Muscle layer of colon (tissue), 2 donors: ENCODE data around the gene NCS1.

ENCODE experiments used
- H3K27ac ChIP-seq: one replicate; pipeline ENCODE4 v1.7.0; 2013; ENCODE audit warnings: low read depth, mild to moderate bottlenecking, low read length, moderate library complexity
- H3K27me3 ChIP-seq, 2 donors: one replicate each; pipeline ENCODE4 v1.7.0; 2013; ENCODE audit warnings: low read length in 2 of 2, mild to moderate bottlenecking in 2 of 2; ENCODE audit not compliant: insufficient read depth in 2 of 2, control insufficient read depth in 1 of 2
- H3K36me3 ChIP-seq: one replicate; pipeline ENCODE4 v1.7.0; 2013; ENCODE audit warnings: mild to moderate bottlenecking, low read length; ENCODE audit not compliant: insufficient read depth
- H3K4me1 ChIP-seq: one replicate; pipeline ENCODE4 v1.7.0; 2013; ENCODE audit warnings: mild to moderate bottlenecking, low read length; ENCODE audit not compliant: insufficient read depth
- H3K4me3 ChIP-seq, 2 donors: one replicate each; pipeline ENCODE4 v1.7.0; 2013; ENCODE audit warnings: low read length in 2 of 2, low read depth in 1 of 2, mild to moderate bottlenecking in 1 of 2, moderate library complexity in 1 of 2
- H3K9ac ChIP-seq: one replicate; pipeline ENCODE4 v1.7.0; 2013; ENCODE audit warnings: low read length
- H3K9me3 ChIP-seq: one replicate; pipeline ENCODE4 v1.7.0; 2013; ENCODE audit warnings: mild to moderate bottlenecking, low read length
- donor health status: abdominal sarcoma.
- donor health status: Adenocarcinoma of cecum.

The NCS1 gene

DNA sequence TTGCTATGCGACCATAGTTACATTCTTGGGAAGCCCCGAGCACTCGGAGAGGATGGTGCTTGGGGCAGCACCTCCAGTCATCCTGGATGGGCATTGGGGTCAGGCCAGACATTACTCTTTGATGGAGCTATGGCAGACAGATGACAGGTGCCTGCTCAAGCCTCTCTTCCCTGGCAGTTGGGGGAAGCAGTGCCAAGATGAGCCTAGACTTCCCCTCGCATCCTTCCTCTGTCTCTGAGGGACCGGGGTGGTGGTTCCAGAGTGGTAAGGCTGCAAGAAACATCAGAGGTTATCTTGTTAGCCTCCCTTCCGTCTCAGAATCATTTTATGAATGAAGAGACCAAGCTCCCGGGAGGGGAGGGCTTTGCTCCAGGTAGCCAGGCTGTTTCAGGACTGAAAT is 90.6 kb downstream of the NCS1 start:
- no peaks in the 10 kb centered on the region for H3K27me3 ChIP-seq
- no peaks in the 10 kb centered on the region for H3K36me3 ChIP-seq
- H3K9ac ChIP-seq: no peak overlapping the region

DNA sequence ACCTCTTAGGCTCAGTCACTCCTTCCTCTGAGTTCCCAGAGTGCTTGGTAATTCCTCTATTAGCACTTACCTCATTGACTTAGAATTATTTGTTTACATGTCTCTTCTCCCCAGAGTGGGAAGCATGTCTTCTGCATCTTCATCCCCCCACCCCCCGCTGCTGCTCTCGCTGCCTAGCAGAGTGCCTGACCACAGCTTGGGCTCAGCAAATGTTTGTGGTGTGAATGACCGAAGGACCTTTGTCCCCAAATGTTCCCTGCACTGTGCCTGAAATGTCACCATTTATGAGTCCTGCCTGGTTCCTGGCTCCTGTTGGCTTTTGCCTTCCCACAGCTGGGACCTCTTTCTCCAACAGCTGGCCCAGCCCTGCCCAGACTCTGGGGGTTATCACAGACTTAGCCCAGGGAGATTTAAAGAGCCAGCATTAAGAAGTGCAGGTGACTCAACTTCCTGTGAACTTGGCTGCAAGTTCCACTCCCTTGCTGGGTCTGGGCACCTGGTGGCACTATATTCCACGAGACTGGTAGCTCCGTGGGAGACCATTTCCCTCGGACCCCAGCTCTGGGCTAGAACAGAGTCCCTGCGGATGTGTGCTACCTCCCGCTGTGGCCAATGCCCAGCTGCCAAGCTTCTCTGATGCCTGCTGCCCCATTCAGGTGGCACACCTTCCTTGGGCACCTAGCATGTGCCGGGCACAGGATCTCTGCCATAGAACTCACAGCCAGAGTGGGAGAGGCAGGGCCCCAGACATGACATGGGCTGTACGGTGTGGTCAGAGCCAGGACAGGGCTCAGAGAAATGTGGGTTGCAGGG is 91.6 kb downstream of the NCS1 start:
- Histone ChIP-seq H3K4me3 (no peak overlapping the region), H3K27me3 (no peaks in the 10 kb centered on the region), H3K27ac (peak overlapping the region; percentile 56), H3K36me3 (no peaks in the 10 kb centered on the region), H3K4me1 (peaks cover 57% of the 10 kb centered on the region), H3K9ac (no peak overlapping the region), H3K9me3 (no peaks in the 10 kb centered on the region)

More for the DNA sequence above, 90.6 kb downstream of the NCS1 start:
- peak overlapping the region; percentile 1 for H3K27ac ChIP-seq
- no peak overlapping the region for H3K4me3 ChIP-seq
- H3K9me3 ChIP-seq: no peaks in the 10 kb centered on the region
- H3K4me1 ChIP-seq: peaks cover 46% of the 10 kb centered on the region

DNA sequence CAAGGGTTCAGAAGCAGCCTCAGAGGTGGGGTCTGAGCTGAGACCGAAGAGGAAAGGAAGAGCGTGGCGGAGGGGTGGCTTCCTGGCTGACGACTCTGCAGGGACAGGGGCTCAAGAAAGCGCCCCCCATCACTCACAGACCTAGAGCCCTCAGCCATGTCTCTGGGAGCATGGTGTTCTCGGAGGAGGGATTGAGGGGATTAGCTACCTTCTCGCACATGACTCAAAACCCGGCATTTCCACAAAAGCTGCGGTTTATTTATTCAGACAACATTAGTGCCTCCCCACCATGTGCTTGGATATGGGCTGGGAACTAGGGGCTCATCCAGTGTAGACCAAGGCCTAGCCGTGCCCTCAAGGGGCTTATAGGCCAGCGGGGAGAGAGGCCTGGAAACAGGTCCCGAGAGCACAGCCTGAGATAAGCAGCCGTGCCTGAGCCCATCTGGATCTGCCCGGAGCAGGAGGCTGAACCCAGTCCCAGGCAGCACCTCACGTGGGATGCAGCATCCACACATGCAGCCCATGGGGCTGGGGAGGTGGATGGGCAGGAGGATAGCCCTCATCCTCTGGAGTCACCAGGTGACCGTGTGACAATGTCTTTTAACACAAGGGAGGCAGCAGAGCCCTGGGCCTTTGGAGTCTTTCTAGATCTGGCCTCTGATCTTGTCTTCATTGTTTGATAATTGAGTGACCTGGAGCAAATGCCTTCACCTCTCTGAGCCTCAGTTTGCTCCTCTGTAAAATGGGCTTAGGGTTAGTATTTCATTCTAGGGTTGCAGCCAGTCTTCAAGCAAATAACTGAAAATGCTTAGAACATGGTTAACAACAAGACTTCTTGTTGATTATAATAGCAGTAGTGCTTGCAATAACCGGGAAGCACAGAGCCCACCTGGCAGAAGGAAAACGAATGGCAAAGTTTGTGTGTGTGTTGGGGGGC is 92.5 kb downstream of the NCS1 start:
- Histone ChIP-seq H3K27me3 (no peaks in the 10 kb centered on the region), H3K9me3 (no peaks in the 10 kb centered on the region), H3K9ac (no peak overlapping the region), H3K27ac (peak overlapping the region; percentile 90), H3K4me3 (no peak overlapping the region), H3K4me1 (peaks cover 58% of the 10 kb centered on the region), H3K36me3 (no peaks in the 10 kb centered on the region)

DNA sequence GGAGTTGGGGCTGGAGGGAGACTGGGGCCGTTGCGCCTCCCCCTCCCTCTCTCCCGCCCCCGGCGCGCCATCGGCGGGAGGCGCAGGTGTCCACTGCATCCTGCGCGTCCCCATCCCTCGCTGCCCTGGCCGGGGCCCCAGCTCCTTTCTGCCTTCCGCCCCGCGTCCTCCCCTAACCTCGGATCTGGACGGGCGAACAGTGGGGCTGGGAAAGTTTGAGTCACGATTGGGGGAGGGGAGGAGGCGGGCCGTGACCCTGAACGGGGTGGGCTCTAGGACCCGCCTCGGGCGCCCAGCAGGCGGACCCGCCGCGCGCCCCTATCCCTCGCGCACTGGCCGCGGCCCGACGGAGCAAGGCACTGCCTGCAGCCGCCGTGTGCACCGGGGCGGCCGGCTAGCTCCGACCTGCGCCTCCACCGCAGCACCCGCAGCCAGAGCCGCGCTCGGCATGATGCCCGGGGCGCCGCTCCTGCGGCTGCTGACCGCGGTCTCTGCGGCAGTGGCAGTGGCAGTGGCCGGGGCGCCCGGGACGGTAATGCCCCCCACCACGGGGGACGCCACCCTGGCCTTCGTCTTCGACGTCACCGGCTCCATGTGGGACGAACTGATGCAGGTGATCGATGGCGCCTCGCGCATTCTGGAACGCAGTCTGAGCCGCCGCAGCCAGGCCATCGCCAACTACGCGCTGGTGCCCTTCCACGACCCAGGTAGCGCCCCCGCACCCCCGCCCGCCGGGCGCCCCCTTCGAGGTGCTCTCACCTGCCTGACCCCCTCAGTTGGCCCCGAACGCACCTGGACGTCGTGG is 93.4 kb downstream of the NCS1 start, which contains the start of gene HMCN2:
Gene HMCN2 (plus strand): TSS at position 330 of the 805 bp plus-strand sequence. CDS start 119 bp downstream, at position 449.
- Histone ChIP-seq H3K4me3 (peak within 1 kb of the TSS; percentile 48 to 64), H3K27ac (peak within 1 kb of the TSS; percentile 90), H3K36me3 (no peaks in the 10 kb centered on the region), H3K9ac (no peak within 1 kb of the TSS), H3K9me3 (no peaks in the 10 kb centered on the region), H3K27me3 (no peaks in the 10 kb centered on the region), H3K4me1 (peaks cover 54% of the 10 kb centered on the region)

DNA sequence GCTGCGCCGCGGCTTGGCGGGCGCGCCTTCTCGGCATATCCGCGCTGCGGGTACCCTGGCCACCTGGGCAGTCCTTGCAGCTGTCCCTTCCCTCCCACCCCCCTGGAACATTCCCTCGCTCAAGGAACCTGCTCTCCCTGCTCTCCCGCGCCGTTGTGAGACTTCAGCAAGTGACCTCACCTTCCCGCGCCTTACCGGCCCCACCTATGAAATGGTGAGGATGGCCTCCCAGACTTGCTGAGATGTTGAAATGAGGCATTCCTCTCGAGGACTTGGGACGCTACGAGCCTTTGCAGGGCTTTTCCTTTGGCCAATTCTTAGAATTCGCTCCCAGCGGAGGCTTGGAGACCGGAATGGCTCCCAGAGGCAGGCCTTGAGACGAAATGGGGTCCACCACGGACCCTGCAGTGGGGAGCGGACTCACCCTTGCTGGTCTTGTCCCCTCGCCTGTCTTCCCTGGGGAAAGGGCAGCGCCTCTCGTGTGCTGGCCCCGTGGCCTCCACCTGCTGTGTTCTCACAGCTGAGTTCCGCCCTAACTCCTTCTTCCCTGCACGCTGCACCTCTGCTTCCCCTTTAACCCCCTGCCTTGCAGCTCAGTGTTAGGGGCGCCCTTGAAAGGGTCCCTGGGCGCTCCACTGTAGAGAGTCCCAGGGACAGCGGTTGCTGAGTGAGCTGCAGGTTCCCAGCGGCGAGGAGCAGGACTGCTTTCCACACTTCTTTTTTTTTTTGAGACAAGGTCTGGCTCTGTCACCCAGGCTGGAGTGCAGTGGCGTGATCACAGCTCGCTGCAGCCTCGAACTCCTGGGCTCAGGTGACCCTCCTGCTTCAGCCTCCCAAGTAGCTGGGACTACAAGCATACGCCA is 94.3 kb downstream of the NCS1 start:
- H3K36me3 ChIP-seq: no peaks in the 10 kb centered on the region
- peak overlapping the region; percentile 90 for H3K27ac ChIP-seq
- H3K9ac ChIP-seq: no peak overlapping the region
- peaks cover 52% of the 10 kb centered on the region for H3K4me1 ChIP-seq
- peak overlapping the region; percentile 48 to 64 for H3K4me3 ChIP-seq
- H3K27me3 ChIP-seq: no peaks in the 10 kb centered on the region
- H3K9me3 ChIP-seq: no peaks in the 10 kb centered on the region

DNA sequence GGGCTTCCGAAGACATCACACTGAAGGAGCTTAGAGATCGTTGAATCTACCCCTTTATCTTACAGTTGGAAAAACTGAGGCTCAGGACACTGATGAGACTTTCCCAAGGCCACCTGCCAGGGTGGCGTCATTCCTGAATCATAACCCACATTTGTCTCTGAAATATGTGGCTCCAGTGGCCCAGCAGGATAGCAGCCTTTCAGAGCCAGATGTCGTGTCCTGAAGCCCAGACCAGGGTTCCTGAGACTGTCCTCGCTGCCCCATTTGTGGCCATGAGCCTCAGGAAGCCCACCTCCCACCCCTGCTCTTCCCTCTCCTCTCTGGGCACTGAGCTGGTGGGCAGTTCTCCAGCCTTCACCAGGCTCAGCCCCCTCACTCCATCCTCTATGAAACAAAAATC is 95.7 kb downstream of the NCS1 start:
- H3K9me3 ChIP-seq: no peaks in the 10 kb centered on the region
- H3K9ac ChIP-seq: peak overlapping the region; percentile 46
- peak overlapping the region; percentile 90 for H3K27ac ChIP-seq
- H3K4me3 ChIP-seq: peak overlapping the region in 1 of 2 donors; percentile 0
- no peaks in the 10 kb centered on the region for H3K27me3 ChIP-seq
- no peaks in the 10 kb centered on the region for H3K36me3 ChIP-seq
- H3K4me1 ChIP-seq: peaks cover 40% of the 10 kb centered on the region

DNA sequence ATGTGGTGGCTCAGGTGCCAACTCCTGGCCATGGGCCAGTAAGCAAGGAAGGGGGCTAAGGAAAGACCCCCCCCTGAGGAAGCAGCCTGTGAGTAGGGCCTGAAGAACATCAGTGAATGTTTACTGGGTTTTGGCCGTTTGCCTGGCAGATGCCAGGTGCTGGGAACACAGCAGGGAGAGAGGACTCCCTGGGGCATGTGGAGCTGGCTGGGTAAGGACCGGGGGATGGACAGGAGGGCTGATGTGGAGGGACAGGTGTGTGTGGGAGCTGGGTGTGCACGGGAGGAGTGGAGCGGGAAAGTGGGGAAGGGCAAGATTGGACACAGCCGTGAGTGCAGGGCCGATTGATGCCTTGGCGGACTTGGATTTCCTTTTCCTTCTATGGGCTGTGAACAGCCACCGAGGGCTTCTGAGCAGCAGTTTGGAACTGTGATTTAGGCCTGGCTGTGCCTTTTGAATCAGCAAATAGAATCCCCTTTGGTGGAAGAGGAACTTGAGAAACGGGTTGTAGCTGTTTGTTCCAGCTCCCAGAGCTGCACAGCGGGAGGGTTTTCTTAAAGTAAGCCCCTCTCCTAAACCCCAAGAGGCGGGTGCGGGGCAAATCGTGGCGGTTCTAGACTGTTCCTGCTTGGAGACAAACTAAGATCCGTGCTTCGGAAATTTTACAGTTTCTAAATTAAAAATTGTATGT is 96.5 kb downstream of the NCS1 start:
- Histone ChIP-seq H3K27ac (peak overlapping the region; percentile 90), H3K36me3 (no peaks in the 10 kb centered on the region), H3K4me1 (peaks cover 37% of the 10 kb centered on the region), H3K9me3 (no peaks in the 10 kb centered on the region), H3K4me3 (peak overlapping the region; percentile 0 to 52), H3K27me3 (no peaks in the 10 kb centered on the region), H3K9ac (peak overlapping the region; percentile 46)

DNA sequence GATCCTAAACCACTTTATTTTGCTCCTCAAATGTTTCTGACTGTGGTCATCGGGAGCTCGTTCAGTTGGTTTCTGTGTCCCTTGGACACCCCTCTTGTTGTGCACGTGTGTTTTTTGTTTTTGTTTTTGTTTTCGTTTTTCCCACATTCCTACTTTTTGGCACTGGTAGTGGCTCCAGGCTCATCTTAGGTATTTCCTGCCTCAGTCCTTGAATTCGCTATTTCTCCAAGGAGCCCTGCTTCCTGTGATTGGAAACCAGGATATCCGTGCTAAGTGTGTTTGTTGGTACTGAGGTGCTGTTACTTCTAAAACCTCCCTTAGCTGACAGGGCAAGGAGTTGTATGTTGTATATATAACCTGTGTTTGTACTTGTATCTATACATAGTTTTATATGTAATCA is 99.3 kb downstream of the NCS1 start:
- peak overlapping the region; percentile 73 for H3K27ac ChIP-seq
- no peaks in the 10 kb centered on the region for H3K27me3 ChIP-seq
- peaks cover 27% of the 10 kb centered on the region for H3K4me1 ChIP-seq

DNA sequence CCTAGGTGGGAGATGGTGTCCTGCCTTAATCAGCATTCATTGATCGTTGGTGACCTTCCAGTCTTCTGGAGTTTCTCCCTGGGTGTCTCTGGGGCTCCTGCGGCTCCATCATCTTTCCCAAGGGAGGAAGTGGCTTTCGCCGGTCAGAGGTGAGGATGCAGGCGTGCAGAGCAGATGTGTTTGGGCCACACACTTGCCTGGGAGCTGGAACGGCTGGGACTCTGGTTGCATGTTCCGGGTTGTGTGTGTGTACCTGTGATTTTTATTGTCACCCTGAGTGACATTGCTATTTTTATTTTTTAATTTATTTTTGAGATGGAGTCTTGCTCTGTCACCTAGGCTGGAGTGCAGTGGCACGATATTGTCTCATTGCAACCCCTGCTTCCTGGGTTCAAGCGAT is 103.0 kb downstream of the NCS1 start:
- H3K4me3 ChIP-seq: no peak overlapping the region
- no peaks in the 10 kb centered on the region for H3K36me3 ChIP-seq
- H3K9ac ChIP-seq: no peak overlapping the region
- no peak overlapping the region for H3K27ac ChIP-seq
- no peaks in the 10 kb centered on the region for H3K9me3 ChIP-seq
- no peaks in the 10 kb centered on the region for H3K27me3 ChIP-seq
- H3K4me1 ChIP-seq: peaks cover 12% of the 10 kb centered on the region

More for the DNA sequence above, 99.3 kb downstream of the NCS1 start:
- no peaks in the 10 kb centered on the region for H3K36me3 ChIP-seq
- H3K4me3 ChIP-seq: peak overlapping the region in 1 of 2 donors; percentile 39
- no peaks in the 10 kb centered on the region for H3K9me3 ChIP-seq
- peak overlapping the region; percentile 54 for H3K9ac ChIP-seq

DNA sequence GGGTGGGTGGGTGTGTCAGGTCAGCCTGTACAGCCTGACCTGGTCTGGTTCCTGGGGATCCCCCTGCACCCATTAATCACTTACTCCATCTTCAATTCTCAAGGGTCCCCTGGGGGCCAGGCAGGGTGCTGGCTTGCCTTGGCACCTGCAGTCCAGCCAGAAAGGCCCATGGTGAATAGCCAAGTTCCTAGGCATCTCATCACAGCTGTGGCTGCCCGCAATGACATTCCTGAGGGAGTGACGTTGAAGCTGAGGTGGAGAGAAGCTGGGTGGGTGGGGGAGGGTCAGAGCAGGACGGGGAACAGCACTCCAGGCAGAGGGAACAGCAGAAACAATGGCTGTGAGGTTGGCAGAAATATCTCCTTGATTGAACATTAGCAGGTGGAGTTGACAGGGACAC is 103.9 kb downstream of the NCS1 start:
- peaks cover 12% of the 10 kb centered on the region for H3K4me1 ChIP-seq
- H3K9ac ChIP-seq: no peak overlapping the region
- no peak overlapping the region for H3K4me3 ChIP-seq
- no peaks in the 10 kb centered on the region for H3K9me3 ChIP-seq
- H3K36me3 ChIP-seq: no peaks in the 10 kb centered on the region
- no peak overlapping the region for H3K27ac ChIP-seq
- no peaks in the 10 kb centered on the region for H3K27me3 ChIP-seq
